Endometrium (tissue), 2 donors: ENCODE measurements around the gene HPN.

Experiments
- FAIRE-seq: peaks from 2 replicates; lab custom pipeline; 2012; peaks lifted over from hg19 to GRCh38; lab: Jason Lieb, UNC
- donor health status: control.
- donor health status: control.

HPN gene

GRCh38 chr19:35105411-35106290, 64.1 kb downstream of the HPN start:
- FAIRE-seq, result no peak

DNA sequence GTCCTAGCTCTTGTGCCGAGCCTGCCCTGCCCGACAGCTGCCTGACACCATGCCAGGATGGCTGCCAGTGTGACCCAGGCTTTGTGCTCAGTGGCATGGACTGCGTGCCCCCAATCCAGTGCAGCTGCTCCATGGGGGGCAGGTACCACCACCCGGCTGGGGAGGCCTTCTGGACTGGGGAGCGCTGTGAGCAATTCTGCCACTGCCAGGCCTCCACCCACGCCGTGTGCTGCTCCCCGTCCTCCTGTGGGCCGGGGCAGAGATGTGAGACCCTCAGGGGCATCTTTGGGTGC, 64.7 kb downstream of the HPN start:
- no peak for FAIRE-seq

DNA sequence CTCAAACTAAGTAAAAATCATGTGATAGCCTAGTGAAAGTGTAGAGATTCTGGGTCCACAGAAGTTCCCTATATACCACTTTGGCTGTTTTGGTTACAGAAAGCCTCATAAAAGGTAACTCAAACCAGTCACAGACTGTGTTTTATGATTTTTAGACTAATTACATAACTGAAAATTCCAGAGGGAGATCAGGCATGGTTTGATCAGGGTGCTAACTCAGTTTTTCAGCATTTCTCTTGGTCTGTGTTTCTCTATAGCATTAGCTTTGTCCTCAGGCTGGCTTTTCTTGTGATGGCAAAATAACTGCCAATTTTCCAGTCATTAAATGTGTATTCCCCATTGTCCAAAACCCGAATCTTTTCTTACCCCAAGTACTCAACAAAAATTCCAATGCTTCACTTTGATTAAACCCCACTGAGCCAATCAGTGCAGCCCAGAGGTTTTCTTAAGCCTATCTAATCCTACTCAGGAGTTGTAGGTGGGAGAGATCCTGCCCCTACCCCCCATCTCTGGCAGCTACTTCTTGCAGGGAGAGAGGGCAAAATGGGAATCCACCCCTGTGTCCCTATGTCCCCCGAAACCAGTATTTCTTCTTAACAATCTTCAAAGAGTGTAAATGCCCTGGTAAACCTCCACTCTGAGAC, 65.5 kb downstream of the HPN start:
- no peak for FAIRE-seq

GRCh38 chr19:35107545-35107944, 66.0 kb downstream of the HPN start:
- FAIRE-seq, result no peak

DNA sequence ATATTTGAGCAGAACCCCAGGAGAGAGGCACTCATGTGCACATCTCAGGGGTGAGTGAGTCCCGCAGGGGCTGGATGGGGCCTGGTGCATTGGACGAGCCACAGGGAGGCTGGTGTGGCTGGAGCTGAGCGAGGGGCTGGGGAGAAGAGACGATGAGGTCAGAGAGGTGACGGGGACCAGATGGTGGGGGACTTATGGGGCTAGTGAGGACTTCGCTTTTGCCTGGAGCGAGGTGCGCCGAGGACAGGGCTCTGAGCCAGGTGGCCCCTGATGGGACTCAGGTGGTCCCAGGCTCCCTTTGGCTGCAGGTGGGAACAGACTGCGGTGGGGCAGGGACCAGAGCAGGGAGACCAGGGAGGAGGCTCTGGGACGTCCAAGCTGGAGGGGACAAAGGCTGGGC, 67.2 kb downstream of the HPN start:
- no peak for FAIRE-seq

GRCh38 chr19:35109395-35110112, 68.0 kb downstream of the HPN start:
- FAIRE-seq, result no peak

DNA sequence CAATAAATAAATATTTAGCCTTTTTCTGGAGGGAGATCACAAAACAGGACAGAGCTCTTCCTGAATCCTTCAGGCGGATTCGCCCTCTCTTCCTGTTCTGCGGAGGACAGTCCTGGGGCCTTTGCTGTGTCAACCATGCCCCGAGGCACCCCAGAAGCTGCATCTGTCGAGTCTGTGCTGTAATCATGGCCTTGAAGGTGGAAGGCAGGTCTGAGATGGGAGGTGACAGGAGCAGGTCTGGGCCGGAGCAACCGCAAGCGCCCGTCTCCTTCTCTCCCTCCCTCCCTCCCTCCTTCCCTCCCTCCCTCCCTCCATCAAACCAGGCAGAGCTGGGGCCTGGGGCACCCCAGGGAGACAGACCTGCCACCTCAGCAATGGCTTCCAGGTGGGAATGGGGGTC, 69.5 kb downstream of the HPN start:
- no peak for FAIRE-seq

DNA sequence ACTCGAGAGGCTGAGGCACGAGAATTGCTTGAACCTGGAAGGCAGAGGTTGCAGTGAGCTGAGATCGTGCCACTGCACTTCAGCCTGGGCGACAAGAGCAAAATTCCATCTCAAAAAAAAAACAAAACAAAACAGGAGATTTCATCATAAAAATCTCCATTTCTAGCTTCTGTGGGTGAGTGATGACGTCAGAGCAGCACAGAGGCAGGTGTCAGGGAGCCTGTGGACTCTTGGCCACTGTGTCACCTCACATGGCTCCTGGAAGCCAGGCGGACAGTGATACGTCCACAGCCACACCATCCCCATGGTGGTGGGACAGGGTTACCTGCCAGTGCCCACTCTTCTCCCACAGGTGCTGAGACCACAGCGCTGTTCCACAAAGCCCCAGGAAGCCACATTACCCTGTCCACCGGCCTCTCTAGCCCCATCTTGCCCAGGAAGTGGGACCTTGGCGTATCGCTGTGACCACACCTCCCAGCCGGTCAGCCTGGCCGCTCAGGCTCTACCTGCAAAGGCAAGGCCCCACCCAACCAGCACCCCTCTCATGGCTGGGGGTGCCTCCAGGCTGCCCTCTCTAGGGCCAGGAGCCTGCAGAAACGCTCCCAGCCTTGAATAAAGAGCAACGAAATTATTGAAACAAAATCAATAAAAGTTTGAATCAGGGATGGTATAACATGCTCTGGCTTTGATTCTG, 71.6 kb downstream of the HPN start:
- FAIRE-seq, result no peak

GRCh38 chr19:35114353-35115176, 73.0 kb downstream of the HPN start:
- FAIRE-seq, result no peak

DNA sequence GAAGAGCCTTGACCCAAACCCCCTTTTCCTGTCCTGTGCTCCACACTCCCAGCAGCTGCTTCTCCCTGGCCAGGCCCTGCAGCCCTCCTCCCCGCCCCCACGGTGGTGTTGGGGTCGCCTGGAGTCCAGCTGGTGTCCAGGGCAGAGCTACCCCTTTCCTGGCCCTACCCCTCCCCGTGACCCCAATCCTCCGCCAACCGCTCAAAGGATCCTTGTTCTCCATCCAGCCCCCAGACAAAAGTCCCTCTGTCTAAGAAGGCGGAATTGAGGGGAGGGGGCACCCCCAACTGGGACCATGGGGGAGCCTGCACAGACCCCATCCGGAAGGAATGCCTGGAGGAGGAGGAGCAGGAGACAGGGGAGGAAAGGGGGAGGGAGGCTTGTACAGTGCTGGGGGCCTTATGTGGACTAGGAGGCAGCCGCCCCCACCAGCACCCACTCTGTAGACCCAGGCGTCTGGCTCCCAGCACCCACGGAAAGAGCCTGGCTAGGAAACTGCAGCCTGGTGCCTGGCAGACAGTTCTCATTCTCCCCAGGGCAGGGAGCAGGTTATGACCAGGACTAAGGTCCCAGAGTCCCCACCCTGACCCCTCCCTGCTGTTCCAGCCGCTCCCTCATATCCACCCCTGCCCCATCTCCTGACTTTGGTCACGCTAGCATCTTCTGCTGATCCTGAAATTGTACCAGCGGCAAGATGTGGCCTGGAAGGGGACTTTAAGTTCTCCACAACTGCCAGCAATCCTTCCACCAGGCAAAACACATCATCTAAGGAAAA, 73.8 kb downstream of the HPN start, which contains the start of gene FXYD3:
Gene FXYD3, plus strand, starts transcription at position 647 of the 775 bp plus-strand sequence. CDS start 3,554 bp downstream, outside the sequence.
- no peak for FAIRE-seq
